Forelimb muscle (tissue), 1 donor: ENCODE results near the gene DIO3. TPM values are rescaled to one million over a fixed set of nuclear protein-coding genes. Genes with fewer than 3 reads are reported as not detected.
"Not testable (repeated sequence)": the region's sequence is repeated elsewhere in the genome, so short reads cannot be mapped to it uniquely, and the experiment has no call there.

Experiments
- DNase-seq: peaks from one replicate; pipeline ENCODE4 v3.0.0-alpha.2; 2013; ENCODE audit warnings: low read depth
- polyA plus RNA-seq: library from polyadenylated mRNA; unstranded; fragments of 120-200 nt; gene quantifications from one replicate; pipeline ENCODE4 v1.2.1, GENCODE V29; 2013; ENCODE audit not compliant: insufficient read length

Gene DIO3
- polyA plus RNA-seq, 1 donor, result 3.1 TPM

- no peak for DNase-seq
These were observed 2.1 kb upstream of the DIO3 start for GRCh38 chr14:101559250-101559623.

GRCh38 chr14:101559624-101560533 is 1.4 kb upstream of the DIO3 start:
- no peak for DNase-seq

- DNase-seq, result no peak
These were observed 671 bp upstream of the DIO3 start for GRCh38 chr14:101560534-101561113.

GRCh38 chr14:101561897-101562490 is 699 bp downstream of the DIO3 start:
- DNase-seq, result no peak

GRCh38 chr14:101562659-101563351 is 1.5 kb downstream of the DIO3 start:
- DNase-seq, result no peak

DNA sequence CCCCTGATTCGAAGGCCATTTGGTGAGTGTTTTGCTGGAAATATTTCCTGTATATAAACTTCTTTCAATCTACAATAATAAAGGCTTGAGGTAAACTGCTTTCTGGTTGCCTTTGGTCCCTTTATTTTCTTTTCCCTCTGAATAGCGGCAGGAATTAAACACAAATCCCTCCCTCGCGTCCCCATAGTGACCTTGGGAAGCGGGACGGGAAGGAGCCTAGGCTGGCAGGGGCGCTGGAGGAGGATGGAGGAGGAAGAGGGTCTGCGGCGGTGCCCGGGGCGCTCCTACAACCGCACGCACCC is 2.0 kb downstream of the DIO3 start:
- no peak for DNase-seq

- DNase-seq, result no peak
These were observed 2.6 kb downstream of the DIO3 start for GRCh38 chr14:101563654-101564443.

DNA sequence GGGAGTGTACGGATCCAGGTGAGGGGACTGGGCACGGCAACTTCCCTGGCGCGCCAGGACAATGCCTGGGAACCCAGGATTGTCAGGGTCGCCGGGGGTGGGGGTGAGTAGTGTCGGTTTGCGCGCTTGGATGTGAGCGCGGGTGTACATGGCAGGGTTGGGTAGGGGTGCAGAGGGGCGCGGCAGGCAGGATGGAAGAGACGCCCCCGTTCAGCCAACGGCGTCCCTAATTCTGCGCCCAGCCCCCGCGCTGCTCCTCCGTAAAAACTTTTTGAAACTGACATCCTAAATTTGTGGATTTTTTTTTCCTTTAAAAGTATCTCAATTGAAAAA is 3.1 kb downstream of the DIO3 start:
- no peak for DNase-seq

DNA sequence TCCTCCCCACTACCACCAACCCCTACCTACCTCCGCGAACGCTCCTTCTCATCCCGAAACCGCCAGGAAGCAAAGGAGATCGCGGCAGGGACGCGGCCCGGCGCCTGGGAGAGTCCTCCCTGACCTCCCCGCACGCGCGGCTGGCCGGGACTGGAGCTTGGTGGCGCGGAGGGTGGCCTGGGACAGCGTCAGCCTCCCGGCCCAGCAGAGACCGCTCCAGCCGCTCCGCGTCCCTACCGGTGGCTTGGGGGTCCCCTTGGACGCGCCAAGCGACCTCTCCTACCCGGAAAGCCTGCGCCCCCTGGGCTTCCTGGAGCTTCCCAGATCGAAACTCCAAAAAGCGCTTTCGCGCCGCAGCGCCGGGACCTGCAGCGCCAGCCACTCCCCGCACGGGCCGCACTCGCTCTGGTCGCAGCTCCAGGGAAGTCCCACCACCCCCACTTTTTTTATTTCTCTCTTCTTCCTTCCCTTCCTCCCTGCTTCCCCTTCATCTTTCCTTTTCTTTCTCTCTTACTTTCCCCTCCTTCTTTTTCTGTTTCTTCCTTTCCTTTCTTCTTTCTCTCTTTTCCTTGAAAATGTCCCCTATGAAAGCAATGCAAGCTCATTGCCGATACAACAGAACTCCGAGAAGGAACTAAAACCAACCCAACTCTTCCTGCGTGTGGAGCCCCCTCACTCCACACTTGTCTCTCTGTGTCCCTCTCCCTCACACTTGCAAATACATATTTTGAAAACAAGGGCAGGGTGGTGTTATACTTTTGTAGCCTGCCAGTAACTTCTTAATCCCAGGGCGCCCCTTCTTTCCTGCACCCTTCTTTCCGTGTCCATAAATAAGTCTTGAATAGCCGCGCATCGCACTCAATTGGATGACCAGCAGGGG is 3.8 kb downstream of the DIO3 start:
- DNase-seq, result no peak

- DNase-seq, result no peak
These were observed 6.0 kb downstream of the DIO3 start for GRCh38 chr14:101567252-101567651.

DNA sequence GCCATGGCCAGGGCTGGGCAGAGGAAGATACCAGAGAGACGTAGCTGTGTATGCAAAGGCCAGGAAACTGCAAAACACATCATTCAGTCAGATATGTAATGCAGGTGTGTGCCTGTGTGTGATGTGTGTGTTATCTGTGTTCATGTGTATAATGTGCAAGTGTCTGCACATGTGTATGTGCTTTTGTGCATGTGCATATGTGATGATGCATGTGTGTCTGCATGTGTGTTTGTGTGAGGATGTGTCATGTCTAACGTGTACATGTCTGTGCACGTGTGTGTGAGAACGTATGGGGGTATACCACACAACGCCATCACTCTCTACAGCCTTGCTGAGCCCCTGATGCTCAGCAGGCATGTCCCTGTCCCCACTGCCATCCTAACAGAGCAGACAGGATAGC is 9.7 kb downstream of the DIO3 start:
- no peak for DNase-seq

DNA sequence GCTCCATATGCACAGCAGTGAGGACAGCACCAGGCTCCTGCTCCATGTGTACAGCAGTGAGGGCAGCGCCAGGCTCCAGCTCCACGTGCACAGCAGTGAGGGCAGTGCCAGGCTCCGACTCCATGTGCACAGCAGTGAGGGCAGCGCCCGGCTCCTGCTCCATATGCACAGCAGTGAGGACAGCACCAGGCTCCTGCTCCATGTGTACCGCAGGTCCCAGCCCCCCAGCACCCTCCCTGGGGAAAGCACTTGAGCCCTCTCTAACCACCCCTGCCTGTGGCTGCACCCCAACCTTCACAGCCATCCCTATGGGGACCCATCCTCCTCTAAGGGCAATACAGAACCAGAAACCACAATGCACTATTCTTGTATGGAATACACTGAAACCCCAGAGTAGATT is 11.2 kb downstream of the DIO3 start:
- DNase-seq, result not testable (repeated sequence)

DNA sequence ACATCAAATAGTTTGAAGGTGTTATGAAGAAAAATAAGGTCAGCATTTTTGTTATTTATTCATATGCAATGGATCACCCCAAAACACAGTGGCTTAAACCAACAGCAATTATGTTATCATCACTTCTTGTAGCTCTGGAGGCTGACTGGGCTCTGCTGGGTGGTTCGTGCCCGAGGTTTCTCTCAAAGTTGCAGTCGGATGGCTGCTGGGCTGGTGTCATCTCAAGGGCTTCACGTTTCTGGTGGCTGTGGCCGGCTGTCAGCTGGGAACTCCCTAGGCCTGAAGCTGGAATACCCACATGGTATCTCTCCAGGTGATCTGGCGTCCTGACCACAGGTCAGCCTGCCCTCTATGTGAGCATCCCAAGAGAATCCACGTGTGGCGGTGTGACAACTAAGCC is 12.0 kb downstream of the DIO3 start:
- DNase-seq, result no peak

GRCh38 chr14:101575581-101575980 is 14.3 kb downstream of the DIO3 start:
- no peak for DNase-seq

GRCh38 chr14:101577221-101577909 is 16.1 kb downstream of the DIO3 start:
- no peak for DNase-seq

DNA sequence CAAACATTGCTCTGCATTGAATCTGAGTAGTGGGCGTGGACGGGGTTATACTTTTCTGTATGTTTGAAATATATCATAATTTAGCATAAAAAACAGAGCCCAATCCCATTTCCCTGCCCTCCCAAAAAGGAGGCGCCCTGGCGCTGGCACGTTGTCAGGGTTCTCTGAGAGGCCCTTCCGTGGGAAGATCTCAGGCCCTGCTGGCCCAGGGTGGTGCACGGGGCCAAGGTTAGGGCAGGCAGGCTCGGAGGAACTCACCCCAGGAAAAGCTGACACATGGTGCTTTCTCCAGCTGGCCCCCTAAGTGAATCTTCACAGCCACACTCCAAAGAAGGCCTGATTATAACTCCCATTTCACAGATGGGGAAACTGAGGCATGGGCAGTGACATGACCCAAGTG is 17.2 kb downstream of the DIO3 start:
- no peak for DNase-seq

- DNase-seq, result no peak
These were observed 18.2 kb downstream of the DIO3 start for GRCh38 chr14:101579372-101580080.

DNA sequence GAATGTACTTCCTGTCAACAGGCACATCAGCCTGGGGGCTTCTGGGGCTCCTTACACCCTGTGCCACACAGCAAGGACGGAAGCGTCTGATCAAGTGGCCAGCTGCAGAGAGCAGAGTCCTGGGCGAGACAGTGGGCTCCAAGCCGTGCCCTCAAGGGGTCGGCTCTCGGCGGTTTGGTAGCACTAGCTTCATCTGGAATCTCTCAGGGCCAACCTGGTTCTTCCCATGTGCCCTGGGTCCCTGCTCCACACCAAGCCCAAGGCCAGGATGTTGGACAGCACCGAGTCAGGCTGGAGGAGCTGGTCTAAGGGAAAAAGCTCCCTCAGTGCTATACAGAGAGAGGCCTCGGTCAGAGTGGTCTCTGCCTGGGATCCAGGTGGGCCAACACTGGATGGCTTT is 20.5 kb downstream of the DIO3 start:
- DNase-seq, result no peak

DNA sequence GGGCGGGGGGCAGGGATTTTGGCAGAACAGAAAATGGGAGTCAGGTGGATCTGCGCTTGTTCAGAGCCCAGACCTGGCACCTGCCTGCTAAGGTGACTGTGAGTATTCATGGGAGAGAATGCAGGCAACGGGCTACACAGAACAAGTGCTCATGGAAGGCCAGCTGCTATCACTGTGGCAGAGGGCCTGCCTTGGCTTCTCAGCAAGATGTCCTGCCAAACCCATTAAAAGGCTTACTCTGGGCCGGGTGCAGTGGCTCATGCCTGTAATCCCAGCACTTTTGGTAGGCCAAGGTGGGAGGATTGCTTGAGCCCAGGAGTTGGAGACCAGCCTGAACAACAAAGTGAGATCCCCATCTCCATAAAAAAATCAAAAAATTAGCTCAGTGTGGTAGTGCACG is 21.0 kb downstream of the DIO3 start:
- no peak for DNase-seq
